Endothelial cell of umbilical vein (primary cell): ENCODE results near the gene CIRBP. TPM values are rescaled to one million over a fixed set of nuclear protein-coding genes. Genes with fewer than 3 reads are reported as not detected.
"Not testable (repeated sequence)": the region's sequence is repeated elsewhere in the genome, so short reads cannot be mapped to it uniquely, and the experiment has no call there.

Source experiments
- BruUV-seq: library from RNA; stranded (reverse); fragments of 400-500 nt; replicated peaks from 2 replicates; lab custom pipeline; 2021; lab: Mats Ljungman, UMichigan
- CTCF ChIA-PET: fragments of 300-600, 350-600 bp; sonication (Branson Sonifier 250); formaldehyde crosslinking; loops from one replicate; lab custom pipeline; 2021; ENCODE audit warnings: antibody characterized with exemption, inconsistent platforms; lab: Charles Lee
- POLR2A ChIA-PET: fragments of 300-600, 350-600 bp; sonication (Branson Sonifier 250); formaldehyde crosslinking; loops from one replicate; lab custom pipeline; 2021; ENCODE audit warnings: antibody characterized with exemption, inconsistent platforms; lab: Charles Lee
- DNase-seq: peaks from one replicate; pipeline ENCODE4 v3.0.0-alpha.2; 2011; ENCODE audit warnings: low read depth, low spot score
- FAIRE-seq: peaks from 2 replicates; lab custom pipeline; 2011; peaks lifted over from hg19 to GRCh38; lab: Jason Lieb, UNC
- H2AFZ ChIP-seq: 2 replicates; pipeline ENCODE4 v1.6.0; 2012; ENCODE audit warnings: low read depth, low read length, control low read depth, inconsistent platforms
- H3K27ac ChIP-seq: 2 replicates; pipeline ENCODE4 v1.5.1; 2011; ENCODE audit warnings: low read depth, mild to moderate bottlenecking, control low read depth, low read length, moderate library complexity; ENCODE audit not compliant: insufficient read depth
- H3K27me3 ChIP-seq, 2 experiments: 2 replicates each; pipeline versions ENCODE4 v1.6.0 to v1.6.1; 2011; ENCODE audit warnings: low read length in 2 of 2, mixed read lengths in 1 of 2; ENCODE audit not compliant: control insufficient read depth in 2 of 2, insufficient read depth in 2 of 2
- H3K36me3 ChIP-seq, 2 experiments: 2 replicates in 1 of 2; 3 replicates in 1 of 2; pipeline ENCODE4 v1.5.1; 2011; ENCODE audit warnings: low read length in 2 of 2, mild to moderate bottlenecking in 1 of 2, moderate library complexity in 1 of 2; ENCODE audit not compliant: control insufficient read depth in 2 of 2, insufficient read depth in 2 of 2; ENCODE audit errors: extremely low read depth in 1 of 2
- H3K4me1 ChIP-seq: 3 replicates; pipeline ENCODE4 v1.5.1; 2011; ENCODE audit warnings: mild to moderate bottlenecking, low read length; ENCODE audit not compliant: control insufficient read depth, insufficient read depth; ENCODE audit errors: extremely low read depth
- H3K4me2 ChIP-seq: 2 replicates; pipeline ENCODE4 v1.6.1; 2011; ENCODE audit warnings: low read length, control low read depth, mixed read lengths; ENCODE audit not compliant: insufficient read depth
- H3K4me3 ChIP-seq, 3 experiments: fragments of 200-600 bp in 1 of 3; sonication (generic), shearing (Covaris generic) in 1 of 3; replicated peaks in 1 of 3; 2 replicates each; pipeline ENCODE4 v1.5.1; 2011 to 2016; ENCODE audit warnings: control low read depth in 3 of 3, low read length in 3 of 3, mild to moderate bottlenecking in 2 of 3, inconsistent platforms in 1 of 3, low read depth in 1 of 3, moderate library complexity in 1 of 3; ENCODE audit not compliant: insufficient read depth in 1 of 3
- H3K79me2 ChIP-seq: 2 replicates; pipeline ENCODE4 v1.6.0; 2012; ENCODE audit warnings: low read length, inconsistent platforms; ENCODE audit not compliant: control insufficient read depth, insufficient read depth
- H3K9ac ChIP-seq: replicated peaks from 2 replicates; pipeline ENCODE3; 2011; ENCODE audit warnings: low read length, control low read depth; ENCODE audit not compliant: insufficient read depth; ENCODE audit errors: extremely low read depth
- H3K9me1 ChIP-seq: replicated peaks from 3 replicates; pipeline ENCODE4 v1.6.0; 2011; ENCODE audit warnings: mild to moderate bottlenecking, low read length; ENCODE audit not compliant: control insufficient read depth, insufficient read depth; ENCODE audit errors: extremely low read depth
- H3K9me3 ChIP-seq: replicated peaks from 2 replicates; pipeline ENCODE4 v1.5.1; 2012; ENCODE audit warnings: low read length, inconsistent platforms; ENCODE audit not compliant: control insufficient read depth, insufficient read depth
- H4K20me1 ChIP-seq: replicated peaks from 2 replicates; pipeline ENCODE3; 2011; ENCODE audit warnings: mild to moderate bottlenecking, low read length; ENCODE audit not compliant: control insufficient read depth, insufficient read depth; ENCODE audit errors: extremely low read depth
- FOS ChIP-seq: IDR thresholded peaks from 2 replicates; pipeline ENCODE4 v1.6.1; 2011; ENCODE audit warnings: mild to moderate bottlenecking, low read length, moderate library complexity, borderline replicate concordance; ENCODE audit not compliant: insufficient read depth
- JUN ChIP-seq: IDR thresholded peaks from 2 replicates; pipeline ENCODE4 v1.6.1; 2011; ENCODE audit warnings: borderline replicate concordance, low read depth; ENCODE audit not compliant: insufficient read length, insufficient read depth
- POLR2A ChIP-seq: IDR thresholded peaks from 2 replicates; pipeline ENCODE4 v1.6.1; 2012; ENCODE audit warnings: low read depth, mild to moderate bottlenecking, control low read depth, low read length
- dilution Hi-C: fragments of 300-500 bp; cut with MboI; formaldehyde crosslinking; loops from one replicate; pipeline ENCODE4 v1.15.0; 2019; ENCODE audit warnings: low sequenced_read_pairs; ENCODE audit not compliant: extremely low pct_ligation_motif_present
- intact Hi-C: fragments of 100-400 bp; cut with micrococcal nuclease; formaldehyde crosslinking; loops from one replicate; pipeline ENCODE4 v1.10.0; 2022
- polyA plus RNA-seq, 4 experiments: library from polyadenylated mRNA; depleted of rRNA in 3 of 4; stranded (reverse) in 3 of 4; unstranded in 1 of 4; fragments of >200 nt; gene quantifications; 2 replicates each; pipeline versions ENCODE4 v1.2.1 to v1.2.3, GENCODE V29; 2011 to 2012; ENCODE audit warnings: missing spikeins in 1 of 4
- total RNA-seq: library from RNA; stranded (reverse); gene quantifications from 2 replicates; pipeline ENCODE4 v1.2.3, GENCODE V29; 2021

Gene CIRBP
- total and polyA plus RNA-seq, 2 donors (not counting 3 experiments of a cell fraction or from before 2014, with no cell fraction given) = 225 to 439 TPM

DNA sequence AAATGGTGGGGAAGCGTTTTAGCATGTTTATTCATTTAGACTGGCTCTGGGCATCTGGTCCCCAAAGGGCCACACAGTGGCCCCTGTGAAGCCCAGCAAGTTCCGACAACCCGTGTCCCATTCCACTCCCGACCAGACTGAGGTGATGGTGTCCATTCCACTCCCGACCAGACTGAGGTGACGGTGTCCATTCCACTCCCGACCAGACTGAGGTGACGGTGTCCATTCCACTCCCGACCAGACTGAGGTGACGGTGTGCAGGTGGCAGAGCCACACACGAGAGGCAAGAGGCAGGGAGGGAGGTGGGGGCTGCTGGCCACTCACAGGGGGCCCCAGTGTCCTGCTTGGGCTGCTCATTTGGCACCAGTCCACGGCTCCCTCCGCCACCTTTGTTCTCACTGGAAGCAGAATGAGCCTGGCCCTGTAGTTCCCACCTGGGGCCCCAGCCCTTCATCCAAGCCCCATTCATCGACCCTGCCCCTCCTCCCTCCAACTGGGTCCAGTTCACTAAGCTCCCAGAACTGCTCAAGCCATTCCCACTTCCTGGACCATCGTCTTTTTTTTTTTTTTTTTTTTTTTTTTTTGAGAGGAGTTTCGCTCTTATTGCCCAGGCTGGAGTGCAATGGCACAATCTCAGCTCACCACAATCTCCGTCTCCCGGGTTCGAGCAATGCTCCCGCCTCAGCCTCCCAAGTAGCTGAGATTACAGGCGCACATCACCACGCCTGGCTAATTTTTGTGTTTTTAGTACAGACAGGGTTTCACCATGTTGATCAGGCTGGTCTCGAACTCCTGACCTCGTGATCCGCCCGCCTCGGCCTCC lies 22.7 kb upstream of the CIRBP start:
- ChIA-PET CTCF (interaction anchor here (7.3 kb wide), 1 partner anchor 20 kb away, joined by 1001 read pairs; the partner anchor contains the start of gene CIRBP), POLR2A (interaction anchor here (4.9 kb wide), 1 partner anchor 23 kb away, joined by 87 read pairs; the partner anchor contains the start of gene CIRBP)
- H3K36me3 ChIP-seq, H3K27ac ChIP-seq, dilution Hi-C loops, DNase-seq, H3K9me3 ChIP-seq, H3K4me2 ChIP-seq, H3K9ac ChIP-seq, H3K4me3 ChIP-seq, H4K20me1 ChIP-seq, H3K9me1 ChIP-seq, H3K27me3 ChIP-seq, H2AFZ ChIP-seq, BruUV-seq: not testable (repeated sequence)
- Histone ChIP-seq H3K79me2 (peaks cover 36% of the 10 kb centered on the region), H3K4me1 (peaks cover 18% of the 10 kb centered on the region)
- FAIRE-seq = peak; percentile 42
- intact Hi-C loops = loop anchor here (10.0 kb wide), 1 partner anchor 452 kb away; the partner anchor contains the start of gene PTBP1

- CTCF ChIA-PET = interaction anchor here (7.3 kb wide), 1 partner anchor 19 kb away, joined by 1001 read pairs; the partner anchor contains the start of gene CIRBP
- peak overlapping the region; percentile 52 for H3K4me2 ChIP-seq
- no peaks in the 10 kb centered on the region for H3K9me3 ChIP-seq
- no peak overlapping the region for H2AFZ ChIP-seq
- intact Hi-C loops (loop anchor here (10.0 kb wide), 1 partner anchor 453 kb away; the partner anchor contains the start of gene PTBP1), dilution Hi-C loops (no loop called here)
- no peak for DNase-seq
- H3K36me3 ChIP-seq = peaks cover 0 to 2% of the 10 kb centered on the region in 2 experiments
- peak; percentile 91 for FAIRE-seq
- H3K4me3 ChIP-seq = peak overlapping the region in 2 of 3 experiments; percentile 38 to 84
- peak overlapping the region; percentile 99 for H3K27ac ChIP-seq
- H3K9ac ChIP-seq = peak overlapping the region; percentile 97
- no peaks in the 10 kb centered on the region for H3K9me1 ChIP-seq
- POLR2A ChIA-PET = interaction anchor here (4.9 kb wide), 1 partner anchor 22 kb away, joined by 87 read pairs; the partner anchor contains the start of gene CIRBP
- TF ChIP-seq FOS = no peak
- TF ChIP-seq JUN = peak; percentile 19
- TF ChIP-seq POLR2A = no peak
- BruUV-seq = no TSS peak
- H3K27me3 ChIP-seq = no peaks in the 10 kb centered on the region
- no peaks in the 10 kb centered on the region for H4K20me1 ChIP-seq
- H3K79me2 ChIP-seq = peaks cover 33% of the 10 kb centered on the region
- H3K4me1 ChIP-seq = peaks cover 12% of the 10 kb centered on the region
Observed at GRCh38 chr19:1247748-1248138, 21.4 kb upstream of the CIRBP start.
